HG02798 (cell line): ENCODE results near the gene SEMA4G.

Source experiments
- ATAC-seq: cut with Tn5 transposase; IDR thresholded peaks from one replicate; pipeline ENCODE4 v1.9.1; 2021; ENCODE audit warnings: mild to moderate bottlenecking; ENCODE audit not compliant: unreplicated experiment, poor library complexity

The SEMA4G gene, protein sequence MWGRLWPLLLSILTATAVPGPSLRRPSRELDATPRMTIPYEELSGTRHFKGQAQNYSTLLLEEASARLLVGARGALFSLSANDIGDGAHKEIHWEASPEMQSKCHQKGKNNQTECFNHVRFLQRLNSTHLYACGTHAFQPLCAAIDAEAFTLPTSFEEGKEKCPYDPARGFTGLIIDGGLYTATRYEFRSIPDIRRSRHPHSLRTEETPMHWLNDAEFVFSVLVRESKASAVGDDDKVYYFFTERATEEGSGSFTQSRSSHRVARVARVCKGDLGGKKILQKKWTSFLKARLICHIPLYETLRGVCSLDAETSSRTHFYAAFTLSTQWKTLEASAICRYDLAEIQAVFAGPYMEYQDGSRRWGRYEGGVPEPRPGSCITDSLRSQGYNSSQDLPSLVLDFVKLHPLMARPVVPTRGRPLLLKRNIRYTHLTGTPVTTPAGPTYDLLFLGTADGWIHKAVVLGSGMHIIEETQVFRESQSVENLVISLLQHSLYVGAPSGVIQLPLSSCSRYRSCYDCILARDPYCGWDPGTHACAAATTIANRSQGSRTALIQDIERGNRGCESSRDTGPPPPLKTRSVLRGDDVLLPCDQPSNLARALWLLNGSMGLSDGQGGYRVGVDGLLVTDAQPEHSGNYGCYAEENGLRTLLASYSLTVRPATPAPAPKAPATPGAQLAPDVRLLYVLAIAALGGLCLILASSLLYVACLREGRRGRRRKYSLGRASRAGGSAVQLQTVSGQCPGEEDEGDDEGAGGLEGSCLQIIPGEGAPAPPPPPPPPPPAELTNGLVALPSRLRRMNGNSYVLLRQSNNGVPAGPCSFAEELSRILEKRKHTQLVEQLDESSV

DNA sequence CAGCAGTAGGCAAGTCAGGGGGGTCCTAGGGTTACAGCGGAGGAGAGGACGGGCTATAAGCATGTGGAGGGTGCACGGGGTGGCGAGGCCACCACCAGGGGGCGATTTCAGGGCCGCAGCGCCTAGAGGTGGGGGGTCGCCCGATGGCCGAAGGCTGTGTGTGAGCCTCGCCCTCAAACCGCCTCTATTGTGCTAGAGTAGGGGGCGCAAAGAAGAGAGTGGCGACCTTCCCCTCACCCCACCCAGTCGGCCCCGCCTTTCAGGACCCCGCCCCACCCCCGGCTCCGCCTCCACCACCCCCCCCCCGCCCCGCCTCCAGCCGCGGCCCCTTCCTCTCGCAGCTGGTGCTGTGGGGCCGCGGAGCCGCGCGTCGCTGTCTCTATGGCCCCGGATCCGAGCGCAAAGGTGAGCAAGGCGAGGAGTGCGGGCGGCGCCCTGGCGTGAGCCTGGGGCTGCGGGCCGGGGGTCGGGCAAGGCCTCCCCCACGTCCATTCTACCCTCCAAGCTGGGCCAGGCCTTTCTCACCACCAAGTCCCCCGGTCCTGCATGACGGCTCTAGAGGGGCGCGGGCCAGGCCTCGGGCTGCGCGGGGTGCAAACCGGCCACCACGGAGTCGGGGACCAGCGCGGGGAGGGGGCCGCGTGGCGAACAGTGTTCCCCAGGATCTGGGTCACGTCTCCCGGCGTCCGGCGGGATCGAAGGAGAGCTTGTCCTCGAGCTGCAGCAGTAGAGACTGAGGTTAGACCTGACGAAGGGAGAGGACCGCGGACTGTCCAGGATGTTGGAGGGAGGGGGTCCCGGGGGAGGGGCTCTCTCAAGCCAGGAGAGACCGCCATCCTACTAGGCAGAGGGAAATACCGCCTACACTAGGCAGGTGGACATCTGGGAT, at the start of gene SEMA4G:
Gene SEMA4G, plus strand, starts transcription at position 318 of the 889 bp plus-strand sequence. CDS start 3,409 bp downstream, outside the sequence.
- peak; percentile 59 for ATAC-seq

DNA sequence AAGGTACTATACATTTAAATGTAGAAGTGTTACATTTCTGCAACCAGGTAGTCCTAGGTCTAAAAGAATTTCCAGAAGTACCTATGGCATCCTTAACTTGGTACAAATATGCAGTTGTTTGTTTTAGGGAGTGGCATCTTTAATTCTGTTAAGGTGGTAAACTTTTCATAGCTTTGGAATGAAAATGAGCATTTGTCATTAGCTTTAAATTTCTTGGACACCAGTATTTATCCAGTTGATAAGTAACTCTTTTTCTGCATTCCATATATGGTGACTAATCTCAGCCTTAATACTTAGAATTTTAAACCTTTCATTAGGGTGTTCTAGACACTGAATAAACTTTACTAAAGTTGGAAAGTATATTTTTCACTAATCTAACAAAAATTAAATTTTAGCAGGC, 45.7 kb upstream of the SEMA4G start:
- ATAC-seq = no peak

DNA sequence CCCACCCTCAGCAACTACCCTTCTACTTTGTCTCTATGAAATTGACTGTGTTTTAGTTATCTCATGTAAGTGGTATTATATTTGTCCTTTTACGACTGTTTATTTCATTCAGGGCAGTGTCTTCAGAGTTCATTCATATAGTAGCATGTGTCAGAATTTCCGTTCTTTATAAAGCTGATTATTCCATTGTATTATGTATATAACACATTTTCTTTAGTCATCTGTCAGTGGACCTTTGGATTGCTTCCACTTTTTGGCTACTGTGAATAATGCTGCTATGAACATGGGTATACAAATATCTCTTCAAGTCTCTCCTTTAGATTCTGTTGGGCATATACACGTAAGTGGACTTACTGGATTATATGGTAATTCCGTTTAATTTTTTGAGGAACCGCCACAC, 42.0 kb upstream of the SEMA4G start:
- no peak for ATAC-seq

DNA sequence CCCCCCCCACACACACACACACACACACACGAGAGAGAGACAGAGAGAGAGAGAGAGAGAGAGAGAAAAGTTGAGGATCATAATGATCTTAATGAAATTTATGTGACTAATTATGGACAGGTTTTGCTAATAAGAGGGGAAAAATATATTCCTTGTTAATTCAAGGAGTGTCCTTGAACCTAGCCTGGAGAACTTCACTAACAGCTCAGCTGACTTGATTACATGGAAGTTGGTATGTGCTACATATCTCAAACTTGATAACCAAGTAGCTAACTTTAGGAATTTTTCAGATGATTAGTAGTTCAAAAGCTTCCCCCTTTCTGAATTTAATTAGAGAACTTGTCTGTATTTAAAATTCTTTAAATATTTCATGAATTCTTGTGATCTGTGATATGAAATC, 41.3 kb upstream of the SEMA4G start:
- no peak for ATAC-seq

DNA sequence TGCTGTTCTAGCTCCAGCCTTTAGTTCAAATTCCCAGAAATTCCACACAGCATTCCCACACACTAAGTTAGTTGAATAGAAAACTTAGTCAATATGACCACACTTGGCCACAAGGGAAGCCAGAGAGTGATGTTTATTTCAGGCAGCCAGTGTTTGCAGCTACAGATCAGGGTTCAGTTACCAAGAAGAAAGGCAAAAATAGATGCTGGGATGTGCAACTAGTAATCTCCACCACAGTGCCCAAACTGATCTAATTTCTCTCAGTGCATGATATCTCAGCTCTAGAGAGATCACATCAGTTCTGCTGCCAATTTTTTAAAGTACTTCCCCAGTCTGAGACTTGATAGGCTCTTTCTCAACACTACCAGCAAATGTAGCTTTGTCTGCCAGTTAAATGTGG, 38.9 kb upstream of the SEMA4G start:
- no peak for ATAC-seq

DNA sequence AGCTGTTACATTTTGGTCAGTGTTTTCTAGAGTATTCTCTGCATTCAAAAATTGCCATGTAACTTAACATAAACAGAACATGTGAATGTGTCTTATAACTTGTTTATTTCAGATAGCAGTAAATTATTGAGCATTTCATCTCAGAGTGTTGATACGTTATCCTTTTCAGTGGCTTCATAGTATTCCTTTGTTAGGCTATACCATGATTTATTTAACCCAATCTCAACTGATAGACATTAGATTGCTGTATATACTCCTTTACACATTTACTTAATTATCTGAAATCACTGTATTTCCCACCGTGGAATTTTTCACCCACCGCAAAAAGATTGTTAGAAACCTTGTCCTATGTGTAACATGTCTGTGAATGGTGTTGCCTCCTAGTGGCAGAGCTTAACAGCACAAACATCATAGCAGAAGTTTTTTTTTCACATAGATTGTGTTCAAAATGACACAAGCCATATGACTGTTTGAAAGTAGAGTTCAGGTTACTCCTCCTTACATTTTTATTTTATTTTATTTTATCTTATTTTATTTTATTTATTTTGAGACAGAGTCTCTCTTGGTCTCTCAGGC, 35.1 kb upstream of the SEMA4G start:
- no peak for ATAC-seq

DNA sequence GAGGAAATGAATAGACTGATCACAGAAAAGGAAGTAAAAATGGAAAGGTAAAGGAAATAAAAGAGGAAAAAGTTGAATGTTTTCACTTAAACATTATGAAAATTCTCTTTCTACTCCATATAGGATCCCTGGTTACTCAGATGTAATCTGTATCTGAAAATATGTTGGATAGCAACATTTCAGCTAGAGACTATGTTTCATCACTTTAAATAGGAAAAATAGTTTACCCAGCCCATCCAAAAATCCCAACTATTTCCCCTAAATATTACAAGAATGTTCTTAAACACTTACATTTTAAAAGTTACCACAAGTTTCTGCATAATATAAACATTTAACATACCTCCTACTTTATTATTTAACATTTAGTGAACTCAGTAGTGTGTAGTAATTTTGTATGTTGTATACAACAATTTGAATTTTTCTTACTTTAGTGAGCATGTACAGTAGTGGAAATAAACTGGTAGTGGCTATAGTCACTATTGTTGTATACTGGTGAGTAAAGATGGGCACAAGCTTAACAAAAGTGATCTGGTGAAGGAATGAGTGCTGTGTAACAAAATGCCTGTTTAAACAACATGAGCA, 29.4 kb upstream of the SEMA4G start:
- no peak for ATAC-seq

DNA sequence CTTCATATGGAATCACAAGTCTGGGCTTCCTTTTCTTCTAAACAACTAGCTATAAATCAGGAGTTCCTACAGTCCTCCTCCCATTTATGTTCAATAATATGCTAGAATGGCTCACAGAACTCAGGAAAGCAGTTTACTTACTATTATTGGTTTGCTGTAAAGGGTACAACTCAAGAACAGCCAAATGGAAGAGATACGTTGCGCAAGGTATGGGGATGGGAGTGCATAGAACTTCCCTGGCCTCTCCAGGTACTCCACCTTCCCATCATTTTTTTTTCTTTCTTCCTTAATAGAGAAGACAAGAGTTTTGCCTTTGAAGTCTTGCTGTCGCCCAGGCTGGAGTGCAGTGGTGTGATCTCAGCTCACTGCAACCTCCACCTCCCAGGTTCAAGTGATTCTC, 27.1 kb upstream of the SEMA4G start:
- ATAC-seq = no peak

DNA sequence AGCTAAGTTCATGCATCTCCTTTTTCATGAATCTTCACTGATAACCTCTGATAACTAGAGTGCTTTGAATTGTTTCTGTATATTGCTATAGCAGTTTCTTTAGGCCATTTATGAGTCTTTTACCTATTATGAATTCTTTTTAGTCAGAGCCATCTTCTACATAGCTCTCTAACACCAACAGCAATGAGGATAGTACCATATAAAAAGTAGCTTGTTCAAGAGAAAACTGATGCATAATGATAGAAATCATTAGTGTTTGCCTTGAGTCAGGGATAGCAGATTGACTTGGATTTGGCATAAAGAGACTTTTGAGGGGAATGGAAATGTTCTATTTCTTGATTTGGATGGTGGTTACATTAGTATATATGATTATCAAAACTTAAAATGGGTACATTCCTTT, 25.8 kb upstream of the SEMA4G start:
- no peak for ATAC-seq

DNA sequence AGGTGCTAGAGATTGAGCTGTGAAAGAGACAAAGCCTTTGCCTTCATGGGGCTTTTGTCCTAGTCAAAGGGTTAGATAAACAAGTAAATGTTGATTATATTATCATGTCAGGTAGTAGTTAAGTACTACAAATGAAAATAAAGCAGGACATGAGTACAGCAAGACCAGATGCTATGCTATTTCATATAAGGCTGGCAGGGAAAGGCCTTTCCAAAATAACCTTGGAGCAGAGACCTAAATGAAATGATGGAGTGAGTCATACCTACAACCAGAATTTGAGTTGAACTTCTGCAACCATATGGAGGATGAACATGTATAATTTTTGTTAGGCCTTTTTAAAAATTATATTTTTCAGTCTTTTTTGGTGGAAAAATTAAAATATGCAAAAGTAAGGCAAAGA, 23.6 kb upstream of the SEMA4G start:
- no peak for ATAC-seq

DNA sequence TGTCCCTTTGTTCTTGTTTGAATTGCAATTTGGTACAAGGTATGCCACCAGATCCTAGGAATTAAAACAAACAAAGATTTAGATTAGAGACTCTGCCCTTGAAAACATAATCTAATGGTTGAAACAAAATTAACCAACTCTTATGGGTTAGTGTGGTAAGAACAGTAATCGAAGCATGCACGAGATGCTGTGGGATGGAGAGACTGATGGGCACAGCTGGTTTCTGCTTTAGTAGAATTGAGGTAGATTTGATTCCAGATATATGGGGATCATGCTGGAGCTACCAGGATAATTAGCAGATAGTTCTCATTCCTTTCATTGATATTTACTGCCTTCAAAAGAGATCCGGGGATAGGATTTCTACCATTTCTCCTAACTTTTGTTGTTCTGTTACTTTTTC, 20.4 kb upstream of the SEMA4G start:
- ATAC-seq = no peak

DNA sequence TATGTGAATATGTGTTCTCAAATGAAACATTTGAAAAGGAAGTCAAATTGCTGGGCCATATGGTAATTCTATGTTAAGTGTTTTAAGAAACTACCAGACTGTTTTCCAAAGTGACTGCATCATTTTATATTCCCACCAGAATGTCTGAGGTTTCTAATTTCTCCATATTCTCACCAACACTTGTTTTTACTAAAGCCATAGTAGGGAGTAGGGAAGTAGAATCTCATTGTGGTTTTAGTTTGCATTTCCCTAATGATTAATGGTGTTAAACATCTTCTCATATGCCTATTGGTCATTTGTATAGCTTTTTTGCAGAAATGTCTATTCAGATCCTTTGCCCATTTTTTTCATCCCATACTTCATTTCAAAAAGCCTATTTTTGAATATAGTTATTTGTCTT, 9.1 kb upstream of the SEMA4G start:
- ATAC-seq = no peak

DNA sequence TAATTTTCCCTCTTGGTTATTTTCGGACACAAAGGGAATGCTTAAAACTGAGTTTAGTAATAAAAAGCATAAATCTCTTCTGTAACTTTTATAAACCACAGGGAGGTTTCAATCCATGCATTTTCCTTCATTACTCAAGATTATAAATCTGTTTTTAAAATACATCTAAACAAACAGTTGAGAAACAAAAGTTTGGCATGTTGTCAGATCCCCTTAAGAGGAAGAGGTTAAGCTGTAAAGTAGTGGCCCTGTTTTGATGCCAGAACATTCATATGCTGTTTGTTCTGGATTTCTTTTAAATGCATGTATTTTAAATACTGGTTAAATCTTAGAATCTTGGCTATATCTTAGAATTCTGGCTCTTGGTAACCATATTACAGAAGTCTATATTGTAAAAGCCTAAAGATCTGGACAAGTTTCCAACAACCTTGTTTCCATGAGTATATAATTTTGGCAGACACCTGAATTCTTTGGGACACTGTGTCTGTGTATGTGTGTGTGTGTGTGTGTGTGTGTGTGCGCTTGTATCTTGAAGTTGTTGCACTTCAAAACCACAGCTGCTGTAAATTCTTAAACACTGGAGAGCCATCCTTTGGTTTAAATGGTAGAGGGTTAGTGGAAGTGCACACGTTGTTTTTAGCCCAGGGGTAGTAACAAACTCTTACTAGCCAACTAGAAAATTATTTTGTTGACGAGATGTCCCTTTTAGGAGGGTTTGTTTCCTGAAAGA, 6.8 kb upstream of the SEMA4G start:
- no peak for ATAC-seq

DNA sequence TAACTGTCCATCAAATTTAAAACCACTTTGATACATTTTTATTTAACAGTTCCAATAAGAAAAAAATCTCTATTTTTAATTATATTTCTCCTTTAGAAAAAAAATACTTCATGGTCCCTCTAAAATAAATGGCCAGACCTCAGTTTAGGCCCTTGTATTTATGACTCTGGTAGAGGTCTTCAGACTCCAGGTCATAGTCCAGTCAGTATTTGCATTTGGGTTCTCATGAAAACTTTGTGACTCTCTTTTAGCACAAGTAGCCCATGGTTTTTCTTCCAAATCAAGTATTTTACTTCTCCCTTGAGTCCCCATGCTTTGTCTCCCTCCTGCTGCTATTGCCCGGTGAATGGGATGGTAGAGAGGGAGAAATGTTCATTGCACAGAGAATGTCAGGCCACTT, 5.5 kb upstream of the SEMA4G start:
- ATAC-seq = no peak

DNA sequence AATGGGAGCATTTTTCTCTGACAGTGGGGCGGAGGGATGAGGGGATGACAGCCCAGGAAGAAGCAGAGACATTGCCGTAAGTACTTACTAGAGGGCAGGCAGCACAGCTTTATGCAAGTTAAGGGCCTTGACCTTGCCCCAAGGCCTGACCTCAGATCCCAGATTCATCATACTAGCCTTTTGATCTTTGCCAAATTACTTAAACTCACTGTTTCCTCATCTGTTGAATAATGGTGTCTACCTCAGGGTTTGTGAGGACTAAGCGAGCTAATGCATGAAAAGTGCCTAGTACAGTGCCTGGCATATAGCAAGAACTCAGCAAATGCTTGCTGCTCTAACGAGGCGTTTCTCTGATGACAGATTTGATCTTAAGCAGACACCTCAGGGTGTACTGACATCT, 3.5 kb upstream of the SEMA4G start:
- ATAC-seq = no peak

DNA sequence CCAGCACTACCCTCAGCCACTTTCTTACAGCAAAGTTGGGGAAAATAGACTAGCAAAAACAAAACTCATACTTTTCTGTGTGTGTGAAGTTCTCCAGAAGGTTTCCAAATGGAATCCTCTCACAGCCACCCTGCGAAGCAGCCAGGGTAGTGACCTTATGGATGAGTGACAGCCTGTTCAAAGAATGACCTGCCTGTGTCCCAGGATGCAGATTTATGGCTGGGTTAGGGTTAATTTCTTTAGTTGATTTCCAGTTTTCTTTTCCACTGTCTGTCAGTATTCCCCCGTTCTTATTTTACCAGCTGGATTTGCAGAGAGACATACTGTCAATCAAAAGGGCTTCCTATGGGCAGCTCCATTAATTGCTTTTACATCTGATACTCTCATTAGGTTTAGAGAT, 2.4 kb upstream of the SEMA4G start:
- no peak for ATAC-seq

DNA sequence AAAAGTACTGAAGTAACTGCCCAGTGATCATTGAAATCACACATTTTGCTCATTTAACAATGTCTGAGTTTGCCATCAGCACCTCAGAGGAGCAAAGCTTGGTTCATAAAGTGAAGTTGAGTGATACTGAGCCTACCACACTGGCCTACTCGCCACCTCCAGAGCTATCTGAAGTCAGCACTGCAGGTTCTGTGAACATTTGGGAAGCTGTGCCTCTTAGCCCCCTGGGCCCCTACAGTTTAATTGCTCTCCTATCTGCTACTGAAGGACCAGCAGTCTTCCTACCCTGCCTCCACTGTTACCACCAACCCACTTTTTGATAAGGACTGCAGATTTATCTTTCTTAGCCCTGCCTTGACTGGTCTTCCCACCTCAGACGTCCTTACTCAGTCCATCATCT, 2.0 kb upstream of the SEMA4G start:
- ATAC-seq = no peak

DNA sequence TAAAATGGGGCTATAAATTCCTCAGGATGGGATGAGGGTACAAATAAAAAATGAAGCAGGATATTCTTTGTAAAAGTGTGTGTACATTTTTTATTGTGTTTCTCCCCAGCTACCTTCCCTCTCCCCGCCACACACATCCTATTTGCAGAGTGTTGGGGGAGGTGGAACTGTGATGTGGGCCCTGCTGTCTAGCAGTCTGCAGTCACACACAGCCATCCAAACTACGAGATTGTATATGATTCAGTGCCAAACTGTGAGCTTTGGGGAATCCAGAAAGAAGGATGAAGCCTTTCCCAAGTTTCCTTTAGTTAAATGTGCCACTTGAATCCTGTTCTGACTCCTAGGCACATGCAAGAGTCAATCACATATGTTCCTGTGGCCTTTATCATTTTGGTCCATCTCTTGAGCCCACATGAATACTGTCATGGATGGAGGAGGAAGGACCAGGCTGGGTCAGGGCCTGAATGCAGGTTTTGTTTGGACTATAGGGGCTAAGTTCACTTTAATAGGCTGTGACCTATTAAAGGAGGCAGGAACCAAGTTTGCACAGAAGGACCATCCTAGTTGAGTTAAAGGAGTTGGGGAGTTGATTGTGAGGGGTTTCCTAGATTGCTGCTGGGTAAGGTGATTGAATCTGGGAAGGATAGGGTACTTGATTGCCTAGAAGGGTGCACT, 1.1 kb upstream of the SEMA4G start:
- ATAC-seq = no peak

DNA sequence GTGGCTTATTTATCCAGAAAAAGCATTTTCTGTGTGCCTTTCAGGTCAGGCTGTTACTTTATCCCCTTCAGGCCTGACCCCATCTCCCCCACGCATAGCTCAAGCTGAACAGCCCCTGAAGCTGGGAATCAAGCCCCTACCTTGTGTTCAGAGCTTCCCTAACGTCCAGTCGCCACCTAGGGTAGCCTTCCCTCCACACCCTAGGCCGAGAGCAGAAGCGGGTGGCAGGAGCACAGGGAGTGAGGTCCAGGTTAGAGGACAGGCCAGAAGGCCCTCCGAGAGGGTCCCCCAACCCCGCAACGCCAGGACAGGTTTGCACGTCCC, 479 bp upstream of the SEMA4G start:
- ATAC-seq = no peak
